GM12801 (cell line): ENCODE data around the gene HTR3D.

Source experiments
- CTCF ChIP-seq: IDR thresholded peaks from one replicate; pipeline ENCODE4 v1.5.1; 2011; ENCODE audit warnings: control low read depth; ENCODE audit not compliant: insufficient read length; ENCODE audit errors: extremely low read depth

HTR3D gene

GRCh38 chr3:183991403-183991802, 40.1 kb upstream of the HTR3D start:
- no peak for TF ChIP-seq CTCF

DNA sequence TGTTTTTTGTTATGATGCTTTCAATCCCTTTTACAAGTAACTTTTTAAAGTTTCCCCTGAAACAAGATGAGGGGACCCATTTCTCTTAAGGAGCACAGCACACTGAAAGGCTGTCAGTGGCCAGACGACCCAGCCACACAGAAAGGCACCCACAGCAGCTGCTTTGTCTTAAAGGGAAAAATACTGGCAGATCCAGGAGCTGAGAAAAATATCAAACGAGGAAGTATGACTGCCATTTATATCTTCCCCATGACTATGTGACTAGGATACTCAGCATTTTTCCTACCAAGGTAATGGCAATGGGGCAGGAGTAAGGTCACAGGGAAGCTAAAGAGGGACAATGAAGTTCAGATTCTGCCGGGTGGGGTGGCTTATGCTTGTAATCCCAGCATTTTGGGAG, 29.8 kb upstream of the HTR3D start:
- no peak for TF ChIP-seq CTCF

DNA sequence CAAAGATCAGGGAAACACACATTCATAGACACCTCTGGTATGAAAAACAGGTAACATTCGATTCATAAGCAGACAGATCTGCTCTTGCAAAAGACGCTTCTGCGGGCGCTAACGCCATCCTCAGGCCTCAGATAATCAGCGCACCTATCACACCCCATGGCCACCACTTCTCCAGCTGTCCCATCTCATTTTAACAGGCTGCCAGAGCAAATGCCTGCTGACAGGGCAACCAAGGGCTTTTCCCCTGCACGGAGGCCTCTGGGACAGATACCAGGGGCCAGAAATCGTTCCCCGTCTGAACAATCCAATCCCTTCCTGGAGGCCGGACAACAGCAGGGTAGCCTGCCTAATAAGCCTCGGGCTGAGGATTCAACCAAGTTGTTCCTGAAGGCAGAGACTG, 29.1 kb upstream of the HTR3D start:
- no peak for TF ChIP-seq CTCF

- no peak for TF ChIP-seq CTCF
Measured at GRCh38 chr3:184003187-184003967, 28.2 kb upstream of the HTR3D start.

DNA sequence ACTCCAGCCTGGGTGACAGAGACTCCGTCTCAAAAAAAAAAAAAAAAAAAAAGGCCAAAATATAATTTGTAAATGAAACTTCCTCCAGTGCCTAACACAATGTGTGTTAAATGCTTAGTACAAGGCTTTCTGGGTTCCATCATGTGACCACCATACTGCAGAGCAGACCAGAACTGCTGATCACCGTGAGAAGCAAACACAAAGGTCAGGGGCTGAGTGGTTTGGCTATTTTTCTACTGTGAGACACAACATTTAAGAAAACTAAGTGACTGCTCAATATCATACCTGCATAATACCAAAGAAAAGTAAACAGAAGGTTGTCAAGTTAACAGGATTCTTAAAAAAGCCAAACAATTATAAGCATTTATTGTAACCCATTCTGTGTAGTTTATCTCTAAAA, 27.1 kb upstream of the HTR3D start:
- TF ChIP-seq CTCF, result no peak

- no peak for TF ChIP-seq CTCF
Measured at GRCh38 chr3:184005941-184006507, 25.5 kb upstream of the HTR3D start.

DNA sequence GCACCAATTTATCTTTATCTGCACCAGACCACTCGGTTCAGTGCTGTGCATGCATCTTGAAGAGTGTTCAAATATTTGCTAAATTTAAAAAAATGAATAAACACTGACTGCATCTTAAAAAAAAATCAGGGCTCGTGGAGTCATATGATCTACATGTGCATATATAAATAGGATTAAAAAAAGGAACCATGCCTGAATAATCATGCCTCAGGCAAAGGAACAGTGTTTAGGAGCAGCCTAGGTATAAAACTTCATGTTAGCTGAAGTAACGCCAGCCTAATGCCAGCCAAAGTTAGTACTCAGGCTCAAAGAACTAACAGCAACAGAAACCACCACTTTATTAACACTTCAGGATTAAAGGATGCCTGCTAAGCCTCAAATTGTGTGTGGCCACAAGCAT, 23.4 kb upstream of the HTR3D start:
- no peak for TF ChIP-seq CTCF
